HepG2 (cell line): ENCODE data around the gene NOTCH4. TPM values are rescaled to one million over a fixed set of nuclear protein-coding genes. Genes with fewer than 3 reads are reported as not detected.

Source experiments
- CBX1 ChIP-seq: IDR thresholded peaks from one replicate; pipeline ENCODE4 v1.6.1; 2016; ENCODE audit warnings: antibody characterized with exemption, low read depth
- CHCHD3 ChIP-seq: sonication (generic); formaldehyde crosslinking; IDR thresholded peaks from 2 replicates; pipeline ENCODE4 v1.8.0; 2022; ENCODE audit warnings: mild to moderate bottlenecking, missing genetic modification reagents, moderate library complexity
- FOXC1 ChIP-seq: sonication (generic); formaldehyde crosslinking; IDR thresholded peaks from 2 replicates; pipeline ENCODE4 v1.8.0; 2022; ENCODE audit warnings: mild to moderate bottlenecking, missing genetic modification reagents, borderline replicate concordance
- HNF1B ChIP-seq: sonication (generic); formaldehyde crosslinking; IDR thresholded peaks from 2 replicates; pipeline ENCODE4 v1.5.1; 2020; ENCODE audit warnings: mild to moderate bottlenecking, moderate library complexity, missing genetic modification reagents
- HNRNPK ChIP-seq: fragments of 200-400 bp; formaldehyde crosslinking; IDR thresholded peaks from 2 replicates; pipeline ENCODE4 v1.6.1; 2018; ENCODE audit warnings: low read length, low read depth, moderate library complexity, mild to moderate bottlenecking; ENCODE audit not compliant: poor library complexity, severe bottlenecking
- HNRNPLL ChIP-seq: fragments of 200-400 bp; formaldehyde crosslinking; IDR thresholded peaks from 2 replicates; pipeline ENCODE4 v1.6.1; 2017; ENCODE audit warnings: mild to moderate bottlenecking, low read depth, low read length; ENCODE audit not compliant: poor library complexity, severe bottlenecking
- IKZF1 ChIP-seq: fragments of 450-650 bp; IDR thresholded peaks from 2 replicates; pipeline ENCODE4 v1.7.1; 2016
- IRF1 ChIP-seq: sonication (generic); formaldehyde crosslinking; IDR thresholded peaks from 2 replicates; pipeline ENCODE4 v1.4.0; 2020; ENCODE audit warnings: low read depth, mild to moderate bottlenecking, missing genetic modification reagents
- ISL2 ChIP-seq: sonication (generic); formaldehyde crosslinking; IDR thresholded peaks from 2 replicates; pipeline ENCODE4 v1.5.0; 2020; ENCODE audit warnings: missing genetic modification reagents
- KLF11 ChIP-seq: IDR thresholded peaks from 2 replicates; pipeline ENCODE4 v1.6.1; 2016; ENCODE audit warnings: missing compliant biosample characterization
- SAFB2 ChIP-seq: sonication (generic); formaldehyde crosslinking; IDR thresholded peaks from 2 replicates; pipeline ENCODE4 v1.5.1; 2020; ENCODE audit warnings: missing genetic modification reagents, low read depth, mild to moderate bottlenecking, borderline replicate concordance
- SP5 ChIP-seq: IDR thresholded peaks from 2 replicates; pipeline ENCODE4 v1.6.1; 2016; ENCODE audit warnings: low read depth, borderline replicate concordance
- SYNCRIP ChIP-seq: fragments of 200-400 bp; formaldehyde crosslinking; IDR thresholded peaks from 2 replicates; pipeline ENCODE4 v1.6.1; 2018; ENCODE audit warnings: mild to moderate bottlenecking, low read depth, low read length; ENCODE audit not compliant: insufficient read depth
- TFDP1 ChIP-seq: IDR thresholded peaks from 2 replicates; pipeline ENCODE4 v1.6.1; 2016; ENCODE audit warnings: missing compliant biosample characterization, missing genetic modification reagents, borderline replicate concordance
- TRIM24 ChIP-seq: sonication (generic); formaldehyde crosslinking; IDR thresholded peaks from 2 replicates; pipeline ENCODE4 v1.8.0; 2022; ENCODE audit warnings: mild to moderate bottlenecking, missing genetic modification reagents
- ZBTB20 ChIP-seq: sonication (generic); formaldehyde crosslinking; IDR thresholded peaks from 2 replicates; pipeline ENCODE4 v1.8.1; 2023; ENCODE audit warnings: missing genetic modification reagents, low read depth, mild to moderate bottlenecking, borderline replicate concordance
- ZFP82 ChIP-seq: sonication (generic); formaldehyde crosslinking; IDR thresholded peaks from 2 replicates; pipeline ENCODE4 v1.5.1; 2020; ENCODE audit warnings: mild to moderate bottlenecking, missing genetic modification reagents, borderline replicate concordance
- ZNF280B ChIP-seq: sonication (generic); formaldehyde crosslinking; IDR thresholded peaks from 2 replicates; pipeline ENCODE4 v1.5.0; 2020; ENCODE audit warnings: missing genetic modification reagents, mild to moderate bottlenecking, borderline replicate concordance
- ZNF496 ChIP-seq: sonication (generic); formaldehyde crosslinking; IDR thresholded peaks from 2 replicates; pipeline ENCODE4 v1.8.1; 2023; ENCODE audit warnings: mild to moderate bottlenecking, moderate library complexity, missing genetic modification reagents; ENCODE audit not compliant: insufficient replicate concordance
- ZNF576 ChIP-seq: sonication (generic); formaldehyde crosslinking; IDR thresholded peaks from 2 replicates; pipeline ENCODE4 v1.4.0; 2020; ENCODE audit warnings: mild to moderate bottlenecking, missing genetic modification reagents
- ZNF607 ChIP-seq: sonication (generic); formaldehyde crosslinking; IDR thresholded peaks from 2 replicates; pipeline ENCODE4 v1.5.1; 2020; ENCODE audit warnings: missing genetic modification reagents, mild to moderate bottlenecking, borderline replicate concordance
- ZNF616 ChIP-seq: sonication (generic); formaldehyde crosslinking; IDR thresholded peaks from 2 replicates; pipeline ENCODE4 v1.5.0; 2020; ENCODE audit warnings: low read depth, mild to moderate bottlenecking, missing genetic modification reagents
- polyA plus RNA-seq, 8 experiments: library from polyadenylated mRNA; depleted of rRNA in 3 of 8; stranded (reverse) in 7 of 8; unstranded in 1 of 8; fragments of >200 nt; fragmentation: Illumina TruSeq in 4 of 8; extraction: Trizol in 4 of 8; gene quantifications; 2 replicates each; pipeline versions ENCODE4 v1.2.1 to v1.2.3, GENCODE V29; 2011 to 2016; ENCODE audit warnings: low read depth in 4 of 8, missing spikeins in 1 of 8, mixed read lengths in 1 of 8; ENCODE audit not compliant: insufficient read depth in 1 of 8
- total RNA-seq, 5 experiments: library from RNA; depleted of rRNA; stranded (reverse); fragments of >200 nt; fragmentation: Illumina TruSeq; extraction: Trizol; gene quantifications; 2 replicates each; pipeline ENCODE4 v1.2.3, GENCODE V29; 2016; ENCODE audit warnings: low read depth in 1 of 5

Gene NOTCH4
- total and polyA plus RNA-seq, 2 of the 13 experiments (the other 11 are each of a cell fraction or from before 2014, with no cell fraction given) = 0.51 to 0.83 TPM

GRCh38 chr6:32178547-32179440, 45.1 kb downstream of the NOTCH4 start (continued):
- TF ChIP-seq HNRNPK (no peak), FOXC1 (peak; percentile 71; the same call in 1 of the 2 replicates), ZNF280B (CRISPR knock-in tag) (no peak), SYNCRIP (no peak), CBX1 (peak; percentile 19), ZNF576 (CRISPR knock-in tag) (no peak), TRIM24 (CRISPR knock-in tag) (no peak), ZNF616 (no peak), TFDP1 (CRISPR knock-in tag) (0 out of 2 replicates have a peak, but pooled peaks have one; percentile 4), CHCHD3 (no peak), ZNF607 (0 out of 2 replicates have a peak, but pooled peaks have one; percentile 9), ZBTB20 (CRISPR knock-in tag) (no peak; the same call in 1 of the 2 replicates), IRF1 (CRISPR knock-in tag) (no peak), HNRNPLL (no peak), HNF1B (no peak), KLF11 (peak; percentile 54; the same call in 1 of the 2 replicates), SAFB2 (0 out of 2 replicates have a peak, but pooled peaks have one; percentile 13), ZFP82 (CRISPR knock-in tag) (no peak), ZNF496 (CRISPR knock-in tag) (no peak), SP5 (CRISPR knock-in tag) (peak; percentile 55), IKZF1 (no peak), ISL2 (CRISPR knock-in tag) (no peak)
